Stimulated activated CD8-positive, alpha-beta memory T cell treated with anti-CD3 and anti-CD28 coated beads, Interleukin-4, amount 100 ng/mL, for 48 hours (primary cell): ENCODE data around the gene NEURL1B.
"Not testable (repeated sequence)": the region's sequence is repeated elsewhere in the genome, so short reads cannot be mapped to it uniquely, and the experiment has no call there.

Source experiments
- DNase-seq: peaks from one replicate; pipeline ENCODE4 v3.0.0-alpha.2; 2020

Gene NEURL1B

DNA sequence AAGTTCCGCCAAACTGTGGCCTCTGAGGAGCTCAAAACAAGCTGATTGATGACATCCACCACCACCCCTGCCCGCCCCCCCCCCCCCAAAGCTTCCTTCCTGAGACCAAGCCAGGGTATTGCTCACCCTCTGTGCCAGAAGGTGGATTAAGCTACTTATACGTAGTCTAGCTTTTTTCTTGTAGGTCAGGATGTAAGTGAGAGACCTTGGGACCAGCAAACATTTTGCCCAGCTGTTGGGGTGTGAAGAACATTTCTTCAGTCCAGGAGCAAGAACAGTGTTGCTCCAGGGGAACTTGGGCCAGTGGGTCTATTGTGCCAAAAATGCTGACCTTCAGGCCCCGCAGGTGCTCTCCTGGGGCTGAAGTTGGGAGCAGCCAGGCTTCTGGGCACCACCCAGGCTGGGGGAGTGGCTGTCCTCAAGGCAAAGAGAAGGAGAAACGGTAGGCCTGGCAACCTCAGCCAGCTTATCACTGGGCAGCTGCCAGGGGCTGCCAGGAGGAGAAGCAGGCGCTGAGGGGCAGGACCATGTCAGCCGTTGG, 18.0 kb downstream of the NEURL1B start:
- no peak for DNase-seq

DNA sequence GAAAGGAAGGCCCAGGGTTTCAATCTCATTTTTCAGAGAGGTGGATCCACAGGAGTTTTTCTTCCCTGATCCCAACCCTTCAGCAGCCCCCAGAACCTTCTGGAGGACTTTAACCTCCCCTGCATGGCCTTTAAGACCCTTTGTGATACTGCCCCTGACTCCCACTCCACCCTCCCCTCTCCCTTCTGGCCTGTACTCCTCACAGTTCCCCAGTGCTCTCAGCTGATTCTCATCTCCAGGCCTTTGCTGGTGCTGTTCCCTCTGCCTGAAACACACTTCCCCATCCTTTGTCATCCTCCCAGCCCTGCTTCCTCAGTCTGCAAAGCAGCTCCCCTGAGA, 18.5 kb downstream of the NEURL1B start:
- no peak for DNase-seq

DNA sequence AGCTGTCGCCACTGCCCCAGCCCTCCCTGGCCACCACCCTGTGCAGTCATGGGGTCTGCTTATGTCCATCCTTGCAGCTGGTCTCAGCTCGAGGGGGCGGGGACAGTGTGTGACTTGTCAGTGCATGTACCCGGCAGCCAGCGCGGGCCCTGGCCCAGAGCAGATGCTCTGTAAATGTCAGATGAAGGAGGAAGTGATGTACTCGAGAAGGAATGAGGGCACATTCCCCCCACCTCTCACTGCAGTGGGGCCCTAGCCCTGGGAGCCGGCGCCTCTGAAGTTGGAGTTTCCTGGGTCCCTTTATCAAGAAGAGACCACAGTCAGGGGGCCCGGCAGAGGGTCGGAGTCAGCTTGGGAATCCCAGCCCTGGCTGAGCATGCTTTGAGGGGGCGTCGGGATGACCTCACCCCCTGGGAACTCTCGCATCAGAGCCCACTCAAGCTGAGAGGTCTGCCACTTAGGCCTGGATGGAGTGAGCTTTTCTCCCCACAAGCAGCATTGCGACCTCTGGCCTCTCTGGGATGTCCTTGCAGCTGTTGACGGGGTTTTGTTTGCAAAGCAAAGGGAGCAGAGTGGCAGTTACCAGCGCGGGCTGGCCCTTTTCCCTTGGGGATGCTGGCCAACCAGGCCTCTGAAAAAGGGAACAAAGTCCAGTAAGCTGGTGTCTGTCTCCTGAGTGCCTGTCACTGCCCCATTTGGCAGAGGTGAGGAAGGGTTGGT, 19.0 kb downstream of the NEURL1B start:
- DNase-seq: no peak

DNA sequence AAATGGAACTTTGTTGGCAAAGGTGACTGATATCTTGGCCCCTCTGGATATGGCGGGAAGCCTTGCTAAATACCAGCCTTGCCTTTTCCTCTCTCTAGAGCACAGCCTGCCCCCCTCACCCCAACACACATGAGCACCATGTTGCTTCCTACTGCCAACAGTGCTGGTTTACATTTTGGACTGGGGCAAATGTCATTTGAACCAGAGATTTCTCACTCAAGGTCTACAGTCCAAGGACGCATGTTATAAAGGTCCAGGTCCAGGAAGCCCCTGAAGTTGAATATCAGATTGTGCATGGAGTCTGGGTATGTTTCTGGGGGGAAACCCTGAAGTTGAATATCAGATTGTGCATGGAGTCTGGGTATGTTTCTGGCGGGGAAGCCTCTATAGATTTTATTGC, 19.9 kb downstream of the NEURL1B start:
- no peak for DNase-seq

DNA sequence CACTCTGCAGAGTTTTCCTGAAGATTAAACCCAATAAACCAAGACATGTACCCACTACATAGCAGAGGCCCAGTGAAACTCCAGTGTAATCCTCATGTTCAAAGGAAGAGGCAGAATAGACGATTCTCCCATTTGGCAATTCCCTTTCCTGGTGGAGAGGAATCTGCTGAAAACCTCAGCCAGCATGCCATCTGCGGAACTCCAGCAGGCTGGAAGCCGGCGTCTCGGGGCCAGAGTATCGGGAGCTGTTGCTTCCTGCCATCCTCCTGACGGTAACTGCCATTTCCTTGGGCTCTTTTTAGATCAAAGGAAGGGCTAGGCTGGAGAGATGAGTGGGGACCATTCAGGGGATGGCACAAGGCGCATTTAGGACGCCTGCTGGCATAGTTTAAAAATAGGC, 20.5 kb downstream of the NEURL1B start:
- DNase-seq: no peak

DNA sequence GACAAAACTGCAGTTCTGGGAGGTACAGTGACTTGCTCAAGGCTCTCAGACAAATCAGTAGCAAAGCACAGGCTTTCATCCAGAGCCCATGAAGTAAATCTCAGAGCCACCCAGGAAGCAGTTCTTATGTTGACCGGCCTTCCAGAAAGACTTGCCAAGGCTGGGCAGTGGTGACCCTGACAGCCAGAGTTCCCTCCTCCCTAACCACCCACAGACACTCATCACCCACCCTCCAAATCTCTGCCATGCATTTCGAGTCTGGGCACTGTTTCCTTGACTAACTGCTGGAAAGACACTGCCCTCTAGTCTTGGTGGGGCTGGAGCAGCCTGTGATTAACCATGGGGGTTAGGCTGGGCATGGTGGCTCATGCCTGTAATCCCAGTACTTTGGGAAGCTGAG, 21.5 kb downstream of the NEURL1B start:
- DNase-seq: no peak

DNA sequence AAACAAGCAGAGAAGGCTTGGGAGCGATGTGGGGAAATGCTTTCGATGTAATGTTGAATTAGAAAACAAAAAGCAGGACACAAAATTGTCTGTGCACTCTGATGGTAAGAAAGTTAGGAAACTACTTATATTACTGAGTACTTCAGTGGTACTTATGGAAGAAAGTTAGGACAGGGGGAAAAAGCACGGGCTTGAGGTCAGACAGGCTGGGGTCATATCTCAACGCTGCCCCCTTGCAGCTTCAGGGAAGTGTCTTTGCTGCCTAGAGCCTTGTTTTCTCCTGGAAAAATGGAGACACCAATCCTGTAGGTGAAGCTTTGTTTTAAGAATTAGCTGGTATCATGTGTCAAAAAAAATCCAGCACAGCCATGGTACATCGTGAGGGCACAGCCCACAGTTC, 23.0 kb downstream of the NEURL1B start:
- no peak for DNase-seq

DNA sequence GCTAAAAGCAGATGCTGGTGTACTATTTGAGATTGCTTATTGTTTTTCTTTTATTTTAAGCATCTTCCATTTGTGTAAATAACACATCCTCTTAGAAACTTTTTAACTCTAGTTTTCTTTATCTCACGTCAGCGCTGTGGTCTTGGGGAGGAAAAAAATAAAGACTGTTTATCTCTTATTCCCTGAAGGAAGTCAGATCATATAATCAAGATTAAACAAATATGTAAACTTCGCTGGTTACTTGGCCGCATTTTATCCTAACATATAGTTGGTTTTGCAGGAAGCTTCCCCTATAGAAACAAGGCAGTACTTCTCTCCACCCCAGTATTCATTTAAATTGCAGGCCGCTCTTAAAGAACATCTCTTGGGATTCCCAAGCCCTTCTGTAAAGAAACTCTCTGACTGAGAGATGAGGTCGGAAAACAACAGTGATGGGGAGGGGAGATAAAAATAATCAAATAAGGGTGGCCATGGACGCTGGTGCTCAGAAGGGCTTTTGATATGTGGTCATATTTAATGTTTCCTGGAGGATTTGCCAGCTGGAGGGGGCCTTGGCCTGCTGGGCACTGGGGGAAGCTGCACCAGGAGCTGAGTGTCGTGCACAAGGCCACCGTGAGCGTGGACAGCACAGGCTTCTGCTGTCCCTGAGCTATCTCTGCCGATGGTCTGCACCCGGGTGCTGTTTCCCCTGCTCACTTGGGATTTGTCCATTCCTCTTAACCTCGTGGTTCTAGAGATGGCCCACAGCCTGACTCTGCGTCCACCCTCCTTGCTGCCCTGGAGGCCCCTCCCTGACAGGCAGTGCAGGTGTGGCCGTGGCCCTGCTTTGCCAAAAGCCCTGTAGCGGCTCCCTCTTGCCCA, 23.8 kb downstream of the NEURL1B start:
- no peak for DNase-seq

DNA sequence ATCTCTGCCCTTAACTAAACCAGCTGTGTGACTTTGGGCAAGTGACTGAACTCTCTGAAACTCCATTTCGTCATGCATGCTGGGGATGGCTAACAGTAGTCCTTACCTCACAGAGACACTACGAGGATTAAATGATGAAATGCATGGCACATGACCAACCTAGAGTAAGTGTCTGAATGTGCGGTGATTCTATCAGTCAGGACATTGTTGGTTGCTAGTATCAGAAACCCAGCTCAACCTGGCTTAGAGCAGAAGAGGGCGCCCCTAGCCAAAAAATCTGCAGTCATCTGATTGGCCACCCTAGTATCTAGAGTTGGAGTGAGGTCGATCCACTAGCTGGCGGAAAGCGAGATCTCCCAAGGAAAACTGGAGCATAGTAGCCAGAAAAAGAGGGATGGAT, 25.2 kb downstream of the NEURL1B start:
- no peak for DNase-seq

DNA sequence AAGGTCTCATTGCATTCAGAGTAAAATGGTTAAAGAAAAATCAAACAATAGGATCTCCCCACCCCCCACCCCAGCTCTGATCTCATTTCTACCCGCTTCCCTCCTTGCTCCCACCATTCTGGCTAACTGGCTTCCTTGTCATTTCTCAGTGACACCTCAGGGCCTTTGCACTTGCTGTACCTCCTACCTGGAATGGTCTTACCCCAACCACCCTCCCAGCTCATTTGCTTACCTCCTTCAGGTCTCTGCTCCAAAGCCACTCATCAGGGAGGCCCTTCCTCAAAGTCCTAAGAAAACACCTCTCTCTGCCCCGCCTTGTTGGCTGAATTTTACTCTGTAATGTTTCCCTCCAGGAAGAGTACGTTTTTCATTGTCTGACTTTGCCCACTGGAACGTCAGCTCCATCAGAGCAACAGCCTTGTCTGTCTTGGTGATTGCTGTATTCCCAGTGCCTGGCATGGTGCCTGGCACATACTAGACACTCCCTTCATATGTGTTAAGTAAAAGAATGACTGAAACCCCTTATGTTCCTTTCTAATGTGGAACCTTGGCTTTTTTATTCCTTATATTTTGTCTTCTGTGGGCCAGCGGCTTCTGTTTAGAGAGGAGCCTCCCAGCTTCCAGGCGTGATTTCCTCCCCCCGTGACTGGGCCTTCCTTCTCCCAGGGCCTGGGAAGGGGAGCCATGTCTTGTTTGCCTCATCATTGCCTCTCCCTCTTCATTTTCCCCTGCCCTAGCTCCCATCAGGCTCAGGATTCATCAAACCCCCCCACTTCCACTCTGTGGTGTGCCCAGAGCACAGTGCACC, 26.9 kb downstream of the NEURL1B start:
- no peak for DNase-seq

DNA sequence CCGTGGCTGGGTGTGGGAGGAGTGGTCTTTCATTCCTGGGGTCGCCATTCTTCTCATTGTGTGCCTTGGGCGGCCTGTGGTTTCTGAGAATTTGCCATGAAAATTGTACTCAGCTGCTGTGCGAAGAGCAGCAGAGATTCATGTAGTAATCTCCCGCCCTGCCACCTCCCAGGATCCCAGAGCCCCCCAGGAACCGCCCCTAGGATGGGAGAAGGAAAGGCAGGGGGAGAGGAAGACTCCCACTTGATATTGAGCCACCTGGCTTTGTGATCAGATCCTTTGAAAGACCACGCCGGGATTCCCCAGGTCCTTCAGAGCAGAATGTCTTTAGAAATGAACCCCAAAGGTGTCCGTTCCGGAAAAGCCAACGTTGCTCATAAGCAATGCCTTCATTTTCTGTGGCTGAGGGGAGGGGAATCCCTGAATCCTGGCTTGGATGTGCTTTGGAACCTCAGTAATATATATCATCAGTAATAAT, 27.6 kb downstream of the NEURL1B start:
- DNase-seq: no peak

DNA sequence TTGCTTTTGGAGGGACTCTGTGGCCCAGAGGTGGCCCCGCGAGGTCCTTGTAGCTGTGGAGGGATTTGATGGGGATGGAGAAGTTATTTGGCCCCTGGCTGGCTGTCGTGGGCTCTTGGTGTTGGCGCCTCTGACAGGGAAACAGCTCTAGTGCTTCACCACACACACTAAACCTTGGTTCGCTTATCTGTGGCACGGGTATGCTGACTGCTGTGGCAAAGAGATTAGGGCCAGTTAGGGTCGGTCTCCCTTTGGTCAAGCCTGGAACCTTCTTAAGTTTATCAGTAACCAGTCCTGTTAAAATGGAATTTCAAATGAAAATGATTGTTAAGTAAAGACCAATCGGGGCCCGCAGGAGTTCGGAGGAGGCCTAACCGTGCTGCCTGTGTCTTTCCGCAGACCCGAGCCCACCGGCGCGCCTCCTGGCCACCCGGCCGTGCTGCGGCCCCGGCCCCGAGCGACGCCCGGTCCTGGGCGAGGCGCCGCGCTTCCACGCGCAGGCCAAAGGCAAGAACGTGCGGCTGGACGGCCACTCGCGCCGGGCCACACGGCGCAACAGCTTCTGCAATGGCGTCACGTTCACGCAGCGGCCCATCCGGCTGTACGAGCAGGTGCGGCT, 28.4 kb downstream of the NEURL1B start:
- no peak for DNase-seq

DNA sequence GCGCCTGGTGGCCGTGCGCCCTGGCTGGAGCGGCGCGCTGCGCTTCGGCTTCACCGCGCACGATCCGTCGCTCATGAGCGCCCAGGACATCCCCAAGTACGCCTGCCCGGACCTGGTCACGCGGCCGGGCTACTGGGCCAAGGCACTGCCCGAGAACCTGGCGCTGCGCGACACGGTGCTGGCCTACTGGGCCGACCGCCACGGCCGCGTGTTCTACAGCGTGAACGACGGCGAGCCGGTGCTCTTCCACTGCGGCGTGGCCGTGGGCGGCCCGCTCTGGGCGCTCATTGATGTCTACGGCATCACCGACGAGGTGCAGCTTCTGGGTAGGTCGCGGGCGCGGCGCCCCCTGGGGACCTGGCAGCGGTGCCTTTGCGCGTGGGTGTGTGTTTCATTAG, 28.9 kb downstream of the NEURL1B start:
- no peak for DNase-seq

DNA sequence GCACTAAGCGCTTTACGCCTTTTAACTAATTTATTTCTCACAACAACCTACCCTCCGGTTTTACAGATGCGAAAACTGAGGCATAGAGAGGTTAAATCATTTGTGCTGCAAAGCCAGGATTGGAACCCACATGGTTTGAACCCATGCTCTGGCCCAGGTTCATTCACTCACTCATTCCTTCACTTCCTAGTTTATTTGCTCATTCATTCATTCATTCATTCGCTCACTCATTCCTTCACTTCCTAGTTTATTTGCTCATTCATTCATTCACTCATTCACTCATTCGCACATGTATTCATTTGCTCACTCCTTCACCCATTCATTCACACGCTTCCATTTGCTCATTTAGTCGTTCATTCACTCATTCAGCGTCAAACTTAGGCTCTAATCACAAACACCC, 29.4 kb downstream of the NEURL1B start:
- DNase-seq: no peak

DNA sequence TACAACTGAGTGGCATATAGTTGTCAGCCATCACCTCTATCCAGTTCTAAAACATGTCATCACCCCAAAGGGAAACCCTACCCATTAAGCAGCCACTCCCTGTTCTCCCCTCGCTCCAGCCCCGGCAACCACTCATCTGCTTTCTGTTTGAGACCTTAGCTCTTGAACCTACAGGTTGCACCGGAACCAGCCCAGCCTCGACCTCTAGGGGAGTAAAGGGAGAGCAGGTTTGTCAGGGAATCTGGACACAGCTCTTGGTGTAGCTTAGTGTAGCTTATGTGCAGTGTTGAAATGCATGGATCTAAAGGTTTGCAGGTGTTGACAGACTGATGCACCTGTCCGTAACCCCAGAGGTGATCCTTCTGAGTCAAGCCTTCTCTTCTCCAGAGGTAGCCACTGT, 30.0 kb downstream of the NEURL1B start:
- DNase-seq: no peak

DNA sequence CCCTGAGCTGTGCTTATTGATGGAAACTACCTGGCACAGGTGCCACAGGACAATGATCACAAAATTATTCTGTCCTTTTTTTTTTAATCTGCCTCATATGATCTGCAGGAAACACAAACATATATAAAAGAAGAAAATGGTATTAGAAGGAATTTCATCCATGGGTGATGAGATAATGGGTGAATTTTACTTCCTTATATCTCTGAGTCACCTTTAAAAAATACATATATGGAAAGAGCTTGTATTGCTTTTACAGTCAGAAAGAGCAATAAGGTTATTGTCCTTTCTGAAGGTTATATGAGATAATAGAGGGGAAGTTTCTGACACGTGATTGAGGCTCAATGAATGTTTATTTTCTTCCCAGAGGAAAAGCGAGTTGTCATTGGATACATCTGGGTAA, 31.6 kb downstream of the NEURL1B start:
- DNase-seq: no peak

DNA sequence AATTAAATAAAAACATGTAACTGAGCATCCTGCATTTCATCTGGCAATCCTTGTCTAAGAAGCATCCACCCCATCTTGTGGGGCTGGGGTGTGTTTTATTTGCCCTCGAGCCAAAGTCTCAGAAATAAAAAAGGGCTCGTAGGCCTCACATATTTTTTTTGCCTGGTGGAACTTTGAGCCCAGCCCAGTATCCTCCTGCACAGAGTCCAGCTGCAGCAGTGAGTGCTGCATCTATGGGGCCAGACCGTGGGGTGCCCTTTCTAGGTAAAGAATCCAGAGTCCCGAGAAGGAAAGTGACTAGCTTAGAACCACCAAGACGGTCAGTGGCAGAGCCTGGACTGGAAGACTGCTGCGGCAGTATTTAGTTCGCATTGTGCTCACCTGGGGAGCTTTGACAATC, 33.1 kb downstream of the NEURL1B start:
- no peak for DNase-seq

DNA sequence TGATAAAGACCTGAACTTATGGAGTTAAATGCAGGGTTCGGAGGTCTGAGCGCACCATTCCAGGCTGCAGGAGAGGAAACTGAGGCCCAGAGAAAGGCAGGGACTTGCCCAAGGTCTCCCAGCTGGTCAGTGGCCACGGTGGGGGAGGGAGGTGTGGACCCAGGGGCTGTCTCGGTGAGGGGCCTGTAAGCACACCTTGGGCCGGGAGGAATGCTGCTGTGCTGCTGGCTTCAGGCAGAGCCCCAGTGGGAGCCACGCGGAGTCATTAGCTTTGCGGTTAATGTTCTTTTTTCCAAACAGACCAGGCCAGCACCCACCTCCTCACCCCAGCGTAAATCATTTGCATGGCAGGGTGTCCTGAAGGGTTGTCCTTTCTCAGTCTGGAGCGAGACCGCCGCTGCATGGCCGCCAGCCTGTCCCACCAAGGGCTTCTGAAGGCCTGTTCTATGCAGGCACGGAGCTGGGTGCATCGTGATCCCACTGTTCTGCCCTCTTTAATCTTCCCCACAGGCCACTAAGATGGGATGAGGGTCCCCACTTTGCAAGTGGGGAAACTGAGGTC, 35.9 kb downstream of the NEURL1B start:
- no peak for DNase-seq

DNA sequence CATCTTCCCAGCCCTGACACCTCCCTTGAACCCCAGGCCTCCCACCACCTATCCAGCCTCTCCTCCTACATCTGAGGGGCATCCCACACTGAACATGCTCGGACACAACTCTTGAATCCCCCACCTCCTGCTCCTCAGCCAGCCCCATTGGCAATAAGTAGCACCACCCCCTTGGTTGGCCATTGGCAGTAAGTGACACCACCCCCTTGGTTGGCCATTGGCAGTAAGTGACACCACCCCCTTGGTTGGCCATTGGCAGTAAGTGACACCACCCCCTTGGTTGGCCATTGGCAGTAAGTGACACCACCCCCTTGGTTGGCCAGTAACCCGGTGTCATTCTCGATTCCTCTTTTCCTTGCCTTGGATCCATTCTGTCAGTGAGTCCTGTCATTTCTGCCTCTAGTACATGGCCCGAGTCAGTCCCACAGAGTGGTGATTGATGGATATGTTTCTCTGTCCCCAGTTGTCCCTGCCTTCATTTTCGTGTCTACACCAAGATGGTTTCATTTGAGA, 37.4 kb downstream of the NEURL1B start:
- DNase-seq: not testable (repeated sequence)

DNA sequence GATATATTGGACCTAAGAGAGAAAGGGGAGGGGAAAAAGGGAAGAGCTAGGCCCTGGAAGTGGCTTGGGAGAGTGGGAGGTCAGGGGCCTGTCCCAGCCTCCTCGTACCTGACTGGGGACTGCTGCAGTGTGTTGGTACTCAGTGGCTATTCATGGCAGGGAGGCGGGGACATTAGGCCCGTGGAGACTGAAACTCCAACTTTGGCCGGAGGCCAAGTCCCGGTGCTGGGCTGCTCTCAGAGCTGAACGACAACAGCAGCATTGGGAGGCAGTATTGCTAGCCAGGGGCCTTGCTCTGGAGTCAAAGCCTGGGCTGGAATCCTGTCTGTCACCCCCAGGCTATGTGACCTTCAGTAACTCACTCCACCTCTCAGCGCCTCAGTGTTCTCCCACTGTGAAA, 37.8 kb downstream of the NEURL1B start:
- DNase-seq: no peak

DNA sequence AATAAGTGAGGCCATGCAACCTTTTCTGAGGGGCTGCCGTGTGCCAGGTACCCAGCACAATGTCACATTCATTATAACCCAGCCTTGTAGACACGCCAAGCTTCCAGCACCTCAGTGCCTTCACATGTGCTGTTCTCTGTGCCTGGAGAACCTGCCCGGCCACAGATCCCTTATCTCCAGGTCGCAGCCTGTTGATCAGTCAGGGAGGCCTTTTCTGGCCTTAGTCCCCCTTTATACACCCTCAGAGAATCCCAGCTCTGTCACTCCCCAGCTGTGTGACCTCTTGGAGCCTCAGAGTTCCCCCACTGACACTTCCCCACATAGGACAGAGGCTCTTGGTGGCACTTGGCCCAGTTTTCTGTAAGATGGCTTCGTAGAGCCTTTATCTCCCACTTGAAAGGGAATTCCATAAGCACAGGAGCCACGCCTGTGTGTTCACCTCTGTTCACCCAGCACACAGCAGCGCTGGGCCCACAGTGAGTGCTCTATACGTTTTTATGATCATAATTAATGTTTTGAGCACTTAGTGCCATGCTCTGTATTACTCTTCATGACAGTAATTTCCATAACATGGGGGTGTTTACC, 38.7 kb downstream of the NEURL1B start:
- no peak for DNase-seq

DNA sequence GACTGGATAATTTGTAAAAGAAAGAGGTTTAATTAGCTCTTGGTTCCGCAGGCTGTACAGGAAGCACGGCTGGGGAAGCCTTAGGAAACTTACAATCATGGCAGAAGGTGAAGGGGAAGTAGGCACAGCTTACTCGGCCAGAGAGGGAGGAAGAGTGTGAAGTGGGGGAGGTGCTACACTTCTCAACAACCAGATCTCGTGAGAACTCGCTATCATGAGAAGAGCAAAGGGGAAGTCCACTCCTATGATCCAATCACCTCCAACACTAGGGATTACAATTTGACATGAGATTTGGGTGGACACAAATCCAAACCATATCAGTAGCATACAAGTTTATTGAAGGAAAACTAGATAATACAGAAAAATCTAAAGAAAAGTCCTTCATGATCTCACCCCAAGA, 39.9 kb downstream of the NEURL1B start:
- no peak for DNase-seq
